CD14-positive monocyte (primary cell): Measurements from ENCODE around the gene RNF31. TPM values are rescaled to one million over a fixed set of nuclear protein-coding genes. Genes with fewer than 3 reads are reported as not detected.

Experiments
- DNase-seq, 3 donors: peaks; one replicate each; pipeline ENCODE4 v3.0.0-alpha.2; 2011 to 2022
- H2AFZ ChIP-seq: 2 replicates; pipeline ENCODE4 v1.6.0; 2012; ENCODE audit warnings: mild to moderate bottlenecking, low read depth, low read length, inconsistent platforms; ENCODE audit not compliant: insufficient read depth, poor library complexity, severe bottlenecking
- H3K27ac ChIP-seq, 2 donors: 1 replicate in 1 of 2; 2 replicates in 1 of 2; pipeline ENCODE4 v1.5.1; 2012 to 2013; ENCODE audit warnings: low read length in 2 of 2, control low read depth in 1 of 2, inconsistent platforms in 1 of 2, low read depth in 1 of 2, mild to moderate bottlenecking in 1 of 2
- H3K27me3 ChIP-seq, 2 donors: one replicate each; pipeline versions ENCODE4 v1.6.0 to v1.6.1; 2011 to 2013; ENCODE audit warnings: low read length in 2 of 2; ENCODE audit not compliant: control insufficient read depth in 2 of 2, insufficient read depth in 2 of 2
- H3K36me3 ChIP-seq, 2 donors: replicated peaks in 1 of 2; 1 replicate in 1 of 2; 2 replicates in 1 of 2; pipeline versions ENCODE4 v1.5.1 to v1.6.1; 2012 to 2013; ENCODE audit warnings: low read length in 2 of 2, control low read depth in 1 of 2, inconsistent platforms in 1 of 2, mild to moderate bottlenecking in 1 of 2; ENCODE audit not compliant: insufficient read depth in 2 of 2, control insufficient read depth in 1 of 2
- H3K4me1 ChIP-seq, 2 donors: 1 replicate in 1 of 2; 2 replicates in 1 of 2; pipeline versions ENCODE4 v1.5.1 to v1.6.1; 2012 to 2013; ENCODE audit warnings: low read length in 2 of 2, control low read depth in 1 of 2, inconsistent platforms in 1 of 2, mild to moderate bottlenecking in 1 of 2, moderate library complexity in 1 of 2; ENCODE audit not compliant: insufficient read depth in 2 of 2, control insufficient read depth in 1 of 2
- H3K4me2 ChIP-seq: replicated peaks from 2 replicates; pipeline ENCODE3; 2012; ENCODE audit warnings: low read length, moderate library complexity, mild to moderate bottlenecking; ENCODE audit not compliant: poor library complexity, severe bottlenecking; ENCODE audit errors: extremely low read depth
- H3K4me3 ChIP-seq, 3 experiments: fragments of 200-600 bp in 1 of 3; sonication (generic) in 1 of 3; replicated peaks in 1 of 3; 1 replicate in 2 of 3; 2 replicates in 1 of 3; pipeline ENCODE4 v1.5.1; 2011 to 2013; ENCODE audit warnings: low read length in 3 of 3, mild to moderate bottlenecking in 3 of 3, control low read depth in 2 of 3, low read depth in 2 of 3, inconsistent platforms in 1 of 3, moderate library complexity in 1 of 3
- H3K79me2 ChIP-seq: 2 replicates; pipeline ENCODE4 v1.6.0; 2012; ENCODE audit warnings: mild to moderate bottlenecking, control low read depth, inconsistent platforms, low read length, moderate library complexity; ENCODE audit not compliant: insufficient read depth
- H3K9ac ChIP-seq: 2 replicates; pipeline ENCODE4 v1.6.0; 2017; ENCODE audit warnings: low read length, mild to moderate bottlenecking; ENCODE audit not compliant: insufficient read depth, poor library complexity, severe bottlenecking
- H3K9me3 ChIP-seq, 2 donors: replicated peaks in 1 of 2; 1 replicate in 1 of 2; 2 replicates in 1 of 2; pipeline versions ENCODE4 v1.5.1 to v1.6.1; 2012 to 2013; ENCODE audit warnings: low read length in 2 of 2, control low read depth in 1 of 2; ENCODE audit not compliant: control insufficient read depth in 1 of 2, insufficient read depth in 1 of 2
- H4K20me1 ChIP-seq: 2 replicates; pipeline ENCODE4 v1.6.0; 2012; ENCODE audit warnings: mild to moderate bottlenecking, low read length, control low read depth, moderate library complexity; ENCODE audit not compliant: insufficient read depth
- H3K27ac Mint-ChIP-seq, 7 donors: one replicate each; pipeline ENCODE4 v1.8.0; 2020; ENCODE audit warnings: mild to moderate bottlenecking in 7 of 7, mixed read lengths in 7 of 7, moderate library complexity in 6 of 7, inconsistent platforms in 2 of 7
- H3K27me3 Mint-ChIP-seq, 3 donors: one replicate each; pipeline ENCODE4 v1.8.0; 2021 to 2022; ENCODE audit warnings: low read depth in 3 of 3, mild to moderate bottlenecking in 3 of 3, mixed read lengths in 3 of 3, moderate library complexity in 3 of 3, inconsistent platforms in 1 of 3
- H3K36me3 Mint-ChIP-seq, 2 donors: one replicate each; pipeline ENCODE4 v1.8.0; 2020; ENCODE audit warnings: mixed read lengths in 2 of 2, inconsistent platforms in 1 of 2, mild to moderate bottlenecking in 1 of 2
- H3K4me1 Mint-ChIP-seq: one replicate; pipeline ENCODE4 v1.8.0; 2020; ENCODE audit warnings: mild to moderate bottlenecking, mixed read lengths
- H3K4me3 Mint-ChIP-seq, 2 donors: one replicate each; pipeline ENCODE4 v1.8.0; 2020; ENCODE audit warnings: mild to moderate bottlenecking in 2 of 2, mixed read lengths in 2 of 2, moderate library complexity in 1 of 2
- H3K9me3 Mint-ChIP-seq, 7 donors: one replicate each; pipeline ENCODE4 v1.8.0; 2020 to 2022; ENCODE audit warnings: mixed read lengths in 7 of 7, mild to moderate bottlenecking in 6 of 7, moderate library complexity in 6 of 7, inconsistent platforms in 2 of 7
- CTCF ChIP-seq: fragments of 200-600 bp; IDR thresholded peaks from one replicate; pipeline ENCODE4 v1.8.0; 2022; ENCODE audit warnings: antibody characterized with exemption, mild to moderate bottlenecking
- WGBS: methylation state at CpG from one replicate; pipeline ENCODE4 v1.1.5; 2013; ENCODE audit warnings: missing lambda C conversion rate; ENCODE audit not compliant: insufficient coverage; 5-methylcytosine and 5-hydroxymethylcytosine counted together
- intact Hi-C, 2 donors: fragments of 100-400 bp; cut with micrococcal nuclease; formaldehyde crosslinking; loops; one replicate each; pipeline versions ENCODE4 v1.15.0 to v1.15.1; 2023
- polyA plus RNA-seq, 3 donors: library from polyadenylated mRNA; depleted of rRNA in 1 of 3; unstranded in 2 of 3; stranded (reverse) in 1 of 3; fragments of 300-500 nt in 2 of 3; fragments of >200 nt in 1 of 3; fragmentation: Illumina TruSeq in 2 of 3; gene quantifications; 1 replicate in 2 of 3; 2 replicates in 1 of 3; pipeline ENCODE4 v1.2.3, GENCODE V29; 2012 to 2021

The RNF31 gene
- polyA plus RNA-seq, 3 donors: 30.7 to 63.2 (median 36.8) TPM

- H2AFZ ChIP-seq: no peak overlapping the region
- 96% methylated on average over 14 of the region's 15 CpGs for WGBS
- H3K9me3 ChIP-seq: no peaks in the 10 kb centered on the region
- H3K4me1 ChIP-seq: peaks cover 13 to 17% of the 10 kb centered on the region in 2 donors
- H3K27ac ChIP-seq: no peak overlapping the region
- Mint-ChIP-seq H3K27me3 (no peaks in the 10 kb centered on the region), H3K27ac (no peak overlapping the region), H3K4me3 (no peak overlapping the region), H3K9me3 (peaks cover 0 to 1% (median 0%) of the 10 kb centered on the region in 7 donors), H3K4me1 (peaks cover 18% of the 10 kb centered on the region), H3K36me3 (peaks cover 9 to 22% of the 10 kb centered on the region in 2 donors)
- H3K27me3 ChIP-seq: no peaks in the 10 kb centered on the region
- intact Hi-C loops: loop anchor here in 1 of 2 donors (10.0 kb wide), 1 partner anchor 103 kb away; the partner anchor contains the start of genes GMPR2 and NEDD8
- H3K4me2 ChIP-seq: no peak overlapping the region
- TF ChIP-seq CTCF: no peak
- peaks cover 4% of the 10 kb centered on the region for H4K20me1 ChIP-seq
- H3K9ac ChIP-seq: no peak overlapping the region
- no peak for DNase-seq
- H3K36me3 ChIP-seq: no peaks in the 10 kb centered on the region
- H3K79me2 ChIP-seq: peaks cover 6% of the 10 kb centered on the region
- no peak overlapping the region for H3K4me3 ChIP-seq
Measured at GRCh38 chr14:24131549-24131966, 15.7 kb upstream of the RNF31 start.

DNA sequence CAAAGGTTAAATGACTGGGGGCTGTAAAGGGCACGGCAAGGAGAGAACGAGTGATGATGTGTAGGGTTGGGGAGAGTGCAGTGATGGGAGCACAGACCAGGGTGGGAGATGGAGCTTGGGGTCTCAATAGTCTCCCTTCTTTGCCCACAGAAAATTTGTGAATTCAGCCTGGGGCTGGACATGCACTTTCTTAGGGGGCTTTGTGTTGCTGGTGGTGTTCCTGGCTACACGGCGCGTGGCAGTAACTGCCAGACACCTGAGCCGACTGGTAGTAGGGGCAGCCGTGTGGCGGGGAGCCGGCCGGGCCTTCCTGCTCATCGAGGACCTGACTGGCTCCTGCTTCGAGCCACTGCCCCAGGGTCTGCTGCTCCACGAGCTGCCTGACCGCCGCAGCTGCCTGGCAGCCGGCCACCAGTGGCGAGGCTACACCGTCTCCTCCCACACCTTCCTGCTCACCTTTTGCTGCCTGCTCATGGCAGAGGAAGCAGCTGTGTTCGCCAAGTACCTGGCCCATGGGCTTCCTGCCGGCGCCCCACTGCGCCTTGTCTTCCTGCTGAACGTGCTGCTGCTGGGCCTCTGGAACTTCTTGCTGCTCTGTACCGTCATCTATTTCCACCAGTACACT lies 15.1 kb upstream of the RNF31 start:
- no peak for TF ChIP-seq CTCF
- Mint-ChIP-seq H3K27me3 (no peaks in the 10 kb centered on the region), H3K27ac (no peak overlapping the region), H3K9me3 (peaks cover 0 to 1% (median 0%) of the 10 kb centered on the region in 7 donors), H3K4me1 (peaks cover 24% of the 10 kb centered on the region), H3K4me3 (no peak overlapping the region), H3K36me3 (peaks cover 11 to 23% of the 10 kb centered on the region in 2 donors)
- peaks cover 10% of the 10 kb centered on the region for H4K20me1 ChIP-seq
- H3K9ac ChIP-seq: no peak overlapping the region
- no peaks in the 10 kb centered on the region for H3K27me3 ChIP-seq
- no peak overlapping the region for H3K4me3 ChIP-seq
- peaks cover under 1 to 1% of the 10 kb centered on the region in 2 donors for H3K36me3 ChIP-seq
- H3K79me2 ChIP-seq: peaks cover 12% of the 10 kb centered on the region
- WGBS: 52% methylated on average over 24 of the region's 24 CpGs
- H3K9me3 ChIP-seq: no peaks in the 10 kb centered on the region
- DNase-seq: no peak
- H3K27ac ChIP-seq: no peak overlapping the region
- H3K4me1 ChIP-seq: peaks cover 19 to 23% of the 10 kb centered on the region in 2 donors
- intact Hi-C loops: loop anchor here in 1 of 2 donors (10.0 kb wide), 1 partner anchor 103 kb away; the partner anchor contains the start of genes GMPR2 and NEDD8
- no peak overlapping the region for H2AFZ ChIP-seq
- no peak overlapping the region for H3K4me2 ChIP-seq
